Activated naive CD4-positive, alpha-beta T cell treated with anti-CD3 and anti-CD28 coated beads, Interleukin-2, amount 50 U/mL, for 16 hours (primary cell): Measurements from ENCODE around the gene CYB5D1.

Experiments used
- DNase-seq: peaks from one replicate; pipeline ENCODE4 v3.0.0-alpha.2; 2020

CYB5D1 gene

DNA sequence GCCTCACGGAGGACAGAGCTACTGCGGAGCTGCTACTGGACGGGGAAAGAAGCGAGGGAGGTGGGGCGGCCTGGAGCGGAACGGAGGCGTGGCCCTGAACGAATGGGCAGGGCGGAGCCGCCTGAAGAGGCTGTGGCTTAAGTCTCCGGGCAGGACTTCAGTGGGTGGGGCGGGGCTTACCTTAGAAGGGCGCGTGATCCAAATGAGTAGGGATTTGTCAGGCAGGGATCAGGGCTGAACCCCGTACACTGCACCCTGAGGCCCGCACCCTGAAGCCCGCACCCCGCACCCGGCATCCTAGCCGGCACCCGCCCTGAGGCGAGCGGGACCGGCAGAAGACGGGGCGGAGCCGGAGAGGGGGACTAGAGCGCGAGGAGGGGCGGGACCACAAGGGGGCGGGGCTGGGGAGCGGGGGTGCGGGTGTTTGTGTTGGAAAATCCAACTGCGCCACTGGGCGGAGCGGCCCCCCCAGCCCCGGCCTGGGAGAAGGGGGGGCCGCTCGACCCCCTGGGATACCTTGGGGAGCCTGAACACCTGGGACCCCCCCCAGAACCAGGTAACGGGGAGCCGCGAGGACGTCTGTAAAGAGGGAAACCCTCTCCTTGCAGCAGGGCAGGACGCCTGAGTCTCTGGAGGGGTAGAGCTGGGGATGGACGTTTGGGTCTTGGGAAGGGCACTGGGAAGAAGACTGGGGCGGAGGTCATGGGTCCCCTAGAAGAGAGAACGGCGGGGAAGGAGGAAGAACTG lies 23.8 kb upstream of the CYB5D1 start, which contains the start of gene KDM6B:
Gene KDM6B, plus strand, starts transcription at position 423 of the 747 bp plus-strand sequence. CDS start 11,338 bp downstream, outside the sequence.
- DNase-seq, result peak; percentile 88

DNA sequence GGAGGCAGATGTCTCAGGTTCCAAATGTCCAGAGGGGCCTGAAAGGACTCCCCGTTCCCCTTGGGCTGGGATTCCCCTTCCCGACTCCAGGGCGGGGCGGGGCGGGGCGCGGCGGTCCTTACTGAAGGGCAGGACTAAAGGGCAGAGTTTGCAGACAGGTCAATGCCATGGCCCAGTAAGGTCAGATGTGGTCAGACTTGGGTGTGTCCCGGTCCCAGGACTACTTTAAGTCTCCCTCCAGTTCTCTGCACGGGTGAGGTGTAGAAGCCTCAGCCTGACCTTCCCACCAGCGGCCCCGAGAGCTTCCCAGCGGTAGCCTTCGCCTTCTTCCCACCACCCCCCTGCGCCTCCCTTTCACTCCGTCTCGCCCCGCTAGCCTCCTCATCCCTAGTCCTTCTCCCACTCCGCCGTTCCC lies 23.3 kb upstream of the CYB5D1 start:
- no peak for DNase-seq

DNA sequence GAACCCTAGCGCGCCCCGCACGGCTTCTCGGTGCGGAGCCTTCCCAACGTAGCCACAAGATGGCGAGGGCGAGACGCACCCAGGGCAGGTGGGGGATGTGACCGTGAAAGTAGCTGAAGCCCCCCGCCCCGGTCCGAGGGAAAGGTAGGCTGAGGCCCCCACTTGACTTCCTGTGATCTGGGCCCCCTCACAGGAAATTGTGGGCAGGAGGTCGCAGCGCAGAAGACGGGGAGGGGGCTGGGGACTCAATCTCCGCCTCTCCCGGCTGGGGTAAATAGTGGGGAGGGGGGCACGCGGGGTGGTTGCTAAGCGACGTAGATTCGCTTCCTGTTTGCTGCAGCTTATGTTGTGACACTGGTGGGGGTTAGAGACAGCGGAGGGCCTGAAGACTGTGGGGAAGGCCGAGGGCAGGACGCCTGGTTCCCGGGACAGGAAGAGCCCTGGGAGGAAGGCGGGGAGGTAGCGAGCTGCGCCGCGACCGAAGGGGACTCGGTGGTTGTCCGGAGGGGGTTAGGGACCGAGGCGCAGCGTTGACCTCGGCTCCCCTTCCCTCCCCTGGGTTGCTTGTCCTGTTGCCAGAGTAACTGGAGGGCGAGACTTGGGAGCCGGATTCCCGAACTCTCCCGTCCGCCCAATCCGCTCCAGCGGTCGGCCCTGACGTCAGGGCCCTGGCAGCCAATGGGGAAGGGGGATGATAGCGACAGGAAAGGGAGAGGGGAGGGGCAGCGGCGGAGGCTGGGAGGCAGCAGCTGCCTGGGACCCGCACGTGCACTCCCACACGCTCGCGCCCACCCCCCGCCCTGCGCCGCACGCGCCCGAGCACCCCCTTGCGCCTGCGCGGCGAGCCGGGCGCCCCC lies 22.6 kb upstream of the CYB5D1 start:
- peak; percentile 91 for DNase-seq

DNA sequence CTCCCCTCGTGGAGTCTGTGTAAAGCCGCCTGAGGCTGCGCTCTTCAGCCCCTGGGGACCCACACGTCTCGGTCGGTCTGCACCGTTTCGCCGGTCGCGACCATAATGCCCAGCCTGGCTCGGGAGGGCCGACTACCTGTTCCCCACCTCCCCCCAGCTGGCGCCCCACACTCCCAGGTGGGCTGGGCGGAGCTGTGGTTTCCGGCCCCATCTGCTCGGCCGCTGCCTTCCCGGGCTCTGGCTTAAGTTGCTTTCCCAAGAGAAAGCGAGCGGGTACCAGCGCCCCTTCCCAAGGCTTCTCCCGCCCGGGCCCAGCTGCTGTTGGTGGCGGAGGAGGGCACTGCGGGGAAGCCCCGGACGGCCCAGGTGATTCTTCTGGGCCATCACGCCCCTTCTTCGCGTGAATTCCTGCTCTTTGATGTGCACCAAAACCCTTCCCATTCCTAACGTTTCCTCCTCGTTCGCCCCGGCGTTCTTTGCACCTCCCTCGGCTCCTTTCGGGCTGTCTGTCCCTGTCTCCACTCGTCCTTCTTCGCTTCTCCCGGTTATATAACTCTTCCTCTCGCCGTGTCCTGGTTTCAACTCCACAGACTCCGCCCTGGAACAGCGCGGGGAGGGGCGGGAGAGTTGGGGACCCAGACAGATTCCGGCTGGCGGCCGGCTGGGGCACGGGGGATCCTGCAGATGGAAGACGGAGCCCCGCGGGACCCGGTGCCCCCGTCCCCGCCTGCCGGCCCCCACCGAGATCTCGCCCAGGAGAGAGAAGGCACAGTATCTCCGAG lies 21.8 kb upstream of the CYB5D1 start:
- peak; percentile 48 for DNase-seq

DNA sequence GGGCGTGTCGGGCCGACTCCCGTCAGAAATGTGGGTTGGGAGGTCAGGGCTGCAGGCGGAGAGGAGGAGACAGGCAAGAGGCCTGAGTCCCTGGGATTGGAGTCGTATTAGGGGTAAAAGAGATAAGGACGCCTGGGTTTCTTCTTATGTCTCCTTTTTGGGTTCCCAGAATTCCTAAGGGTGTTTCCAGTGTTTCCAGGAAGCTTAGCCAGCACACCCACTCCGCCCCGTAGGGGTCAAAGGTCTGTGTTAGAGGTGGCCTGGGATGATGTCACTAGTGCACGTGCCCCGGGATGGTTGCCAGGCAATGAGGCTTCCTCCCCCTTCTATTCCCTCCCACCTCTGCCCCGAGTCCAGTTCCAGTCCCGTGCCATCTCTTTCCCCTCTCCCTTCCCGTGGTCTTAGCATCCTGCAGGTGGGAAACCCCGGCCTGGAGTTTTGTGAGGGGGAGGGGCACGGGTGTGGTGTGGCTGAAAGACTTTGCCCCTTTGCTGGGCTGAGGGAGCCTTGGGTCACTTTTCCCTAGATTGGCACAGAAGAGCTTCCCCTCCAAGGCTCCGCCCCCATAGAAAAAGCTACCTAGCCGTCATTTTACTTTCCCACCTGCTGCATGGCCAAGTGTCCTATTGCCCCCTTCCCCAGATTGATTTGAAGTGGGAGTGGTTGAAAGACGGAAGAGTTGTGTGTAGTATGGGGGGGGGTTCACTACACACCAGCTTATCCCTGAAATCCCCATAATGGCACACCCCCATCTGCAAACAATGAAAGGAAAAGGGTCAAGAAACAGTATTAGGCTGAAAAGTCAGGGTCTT lies 21.0 kb upstream of the CYB5D1 start:
- peak; percentile 69 for DNase-seq

DNA sequence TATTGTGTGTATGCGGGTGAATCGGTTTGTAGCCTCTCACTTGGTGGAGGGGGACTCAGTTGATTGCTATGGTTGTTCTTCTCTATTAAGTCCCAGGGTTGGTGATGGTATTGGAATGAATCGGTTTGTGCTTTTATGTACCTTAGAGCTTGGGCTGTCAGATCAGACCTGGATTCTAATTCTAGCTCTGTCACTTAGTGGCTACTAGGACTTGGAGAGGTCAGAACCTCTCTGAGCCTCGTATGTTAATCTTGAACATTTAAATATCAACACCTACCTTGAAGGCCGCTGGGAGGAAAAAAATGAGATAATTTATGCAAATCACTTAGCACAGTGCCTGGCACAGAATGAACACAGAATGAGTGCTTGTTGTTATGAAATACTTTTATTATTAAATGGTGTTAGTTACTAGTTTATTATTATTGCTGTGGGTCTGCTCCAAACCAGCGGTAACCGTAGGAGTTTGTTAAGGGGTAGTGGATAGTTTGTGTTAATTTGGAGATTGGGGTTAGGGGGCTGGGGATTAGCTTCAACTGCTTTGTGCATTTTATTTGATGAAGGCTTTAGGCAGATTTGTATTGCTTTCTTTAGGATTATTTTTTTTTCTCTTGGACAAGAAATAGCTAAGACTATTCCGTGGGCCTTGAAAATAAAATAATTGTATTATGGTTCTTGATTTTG lies 20.3 kb upstream of the CYB5D1 start:
- DNase-seq, result no peak

DNA sequence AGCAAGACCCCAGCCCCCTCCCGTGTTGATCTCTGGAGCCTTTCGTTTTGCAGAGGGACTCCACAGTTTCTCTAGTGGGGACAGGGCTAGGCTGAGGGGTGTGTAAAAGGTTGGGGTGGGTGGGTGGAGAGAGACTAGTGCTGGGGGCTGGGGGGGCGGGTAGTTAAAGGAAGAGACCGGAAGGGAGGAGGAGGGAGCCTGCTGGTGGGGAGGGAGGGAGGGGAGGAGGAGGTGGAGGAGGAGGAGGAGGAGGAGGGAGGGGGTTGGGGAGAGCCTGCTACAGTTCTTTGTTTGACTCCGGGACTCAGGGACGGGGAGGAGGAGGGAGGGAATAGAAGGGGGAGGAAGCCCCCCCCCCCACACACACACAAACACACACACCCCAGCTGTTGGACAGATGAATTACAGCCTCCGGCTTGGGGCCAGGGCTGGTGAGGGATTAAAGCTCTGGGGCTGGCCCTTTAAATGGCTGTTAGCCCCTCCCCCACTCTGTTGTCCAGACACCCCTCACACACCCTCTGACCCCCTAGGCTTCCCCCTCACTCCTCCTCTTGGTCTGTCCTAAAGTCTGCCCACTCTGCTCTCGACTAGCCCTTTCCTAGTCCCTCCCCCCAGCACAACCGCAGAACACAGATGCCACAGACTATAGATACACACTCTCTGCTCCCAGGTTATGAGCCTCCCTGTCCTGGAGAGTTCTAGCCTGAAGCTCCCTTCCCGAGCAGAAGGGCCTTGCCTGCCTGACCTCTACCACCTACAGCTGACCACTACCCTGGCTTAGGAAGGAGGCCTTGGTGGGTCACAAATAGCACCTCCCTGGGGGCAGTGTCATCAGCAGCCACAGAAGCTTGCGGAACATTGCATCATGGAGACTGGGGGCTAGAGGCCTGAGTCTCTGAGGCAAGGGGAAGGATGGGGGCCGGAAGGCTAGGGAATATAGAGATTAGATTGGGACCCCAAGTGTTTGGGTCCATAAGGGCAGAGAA lies 19.4 kb upstream of the CYB5D1 start:
- DNase-seq, result no peak

DNA sequence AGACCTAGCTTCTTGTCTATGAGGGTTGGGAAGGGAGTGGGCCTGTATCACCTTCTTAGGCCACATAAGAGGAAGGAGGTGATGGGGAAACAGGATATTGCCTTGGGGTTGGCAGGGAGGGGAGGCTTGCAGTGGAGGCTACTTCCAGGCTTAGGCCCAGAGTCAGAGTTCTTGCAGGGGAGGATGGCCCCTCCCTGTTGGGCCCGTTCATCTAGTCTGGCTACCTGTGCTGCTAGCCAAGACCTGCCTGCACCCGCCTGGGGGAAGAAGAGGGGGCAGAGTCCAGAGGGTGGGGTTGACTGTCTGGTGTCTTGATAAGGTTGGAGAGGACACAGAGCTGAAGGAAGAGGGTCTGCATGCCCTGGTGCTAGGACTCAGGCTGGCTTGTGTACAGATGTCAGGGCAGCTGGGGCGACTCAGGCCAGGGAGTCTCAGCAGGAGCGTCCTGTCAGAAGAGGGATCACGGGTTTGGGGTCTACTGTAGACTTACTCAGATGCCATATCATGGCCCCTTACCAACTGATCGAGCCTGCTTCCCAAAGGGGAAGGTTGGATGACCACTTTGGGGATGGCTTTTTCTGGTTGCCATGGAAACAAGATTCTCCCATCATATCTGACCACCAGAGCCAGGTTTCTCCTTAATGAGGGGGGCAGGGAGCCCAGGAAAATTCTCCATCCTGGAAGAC lies 18.5 kb upstream of the CYB5D1 start:
- DNase-seq, result no peak

DNA sequence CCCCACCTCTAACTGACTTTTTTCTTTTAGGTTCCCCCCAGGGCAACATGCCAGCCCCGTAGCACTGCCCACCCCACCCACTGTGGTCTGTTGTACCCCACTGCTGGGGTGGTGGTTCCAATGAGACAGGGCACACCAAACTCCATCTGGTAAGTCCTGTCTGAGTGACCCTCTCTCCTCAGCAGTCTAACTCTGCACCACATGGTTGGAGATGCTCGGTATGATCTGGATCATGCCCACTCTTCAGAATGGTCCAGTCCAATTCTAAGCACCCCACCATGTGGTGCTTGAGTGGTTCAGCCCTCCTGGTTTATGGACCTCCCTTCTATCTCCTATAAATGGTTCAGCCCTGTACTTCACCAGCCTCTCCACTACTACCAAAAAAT lies 17.9 kb upstream of the CYB5D1 start:
- DNase-seq, result no peak

DNA sequence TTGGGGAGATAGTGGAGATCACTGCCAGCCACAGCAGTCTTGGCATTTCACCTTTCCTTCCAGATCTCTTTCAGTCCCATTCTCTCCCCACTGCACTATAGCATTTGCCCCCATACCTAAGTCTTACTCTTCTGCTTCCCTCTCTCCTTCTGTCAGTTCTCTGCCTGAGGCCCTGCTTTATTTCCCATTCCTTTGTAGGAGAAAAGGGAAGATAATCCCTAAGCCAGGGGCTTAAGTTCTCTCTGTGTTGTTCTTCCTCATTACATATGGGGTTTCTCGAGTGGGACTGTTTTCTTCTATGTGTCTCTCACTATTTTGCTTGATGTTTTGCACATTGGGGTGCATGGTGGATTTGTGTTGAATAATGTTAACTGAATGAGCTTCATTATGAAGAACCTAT lies 17.4 kb upstream of the CYB5D1 start:
- no peak for DNase-seq

DNA sequence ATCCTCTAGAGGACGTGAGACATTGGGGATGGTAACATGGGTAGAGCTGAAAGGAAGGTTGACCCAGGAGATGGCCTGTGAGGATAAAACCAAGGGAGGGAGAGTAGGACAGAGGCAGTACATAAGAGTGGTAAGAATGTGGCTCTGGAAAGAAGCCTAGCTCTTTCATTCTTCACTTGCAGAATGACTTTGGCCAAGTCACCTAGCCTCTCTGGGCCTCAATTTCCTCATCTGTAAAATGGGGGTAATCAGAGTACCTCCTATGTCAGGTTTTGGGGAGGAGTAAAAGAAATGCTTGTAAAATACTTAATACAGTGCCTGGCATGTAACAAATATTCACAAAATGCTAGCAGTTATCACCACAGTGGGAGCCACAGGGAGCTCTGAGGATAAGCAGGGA lies 16.9 kb upstream of the CYB5D1 start:
- no peak for DNase-seq

DNA sequence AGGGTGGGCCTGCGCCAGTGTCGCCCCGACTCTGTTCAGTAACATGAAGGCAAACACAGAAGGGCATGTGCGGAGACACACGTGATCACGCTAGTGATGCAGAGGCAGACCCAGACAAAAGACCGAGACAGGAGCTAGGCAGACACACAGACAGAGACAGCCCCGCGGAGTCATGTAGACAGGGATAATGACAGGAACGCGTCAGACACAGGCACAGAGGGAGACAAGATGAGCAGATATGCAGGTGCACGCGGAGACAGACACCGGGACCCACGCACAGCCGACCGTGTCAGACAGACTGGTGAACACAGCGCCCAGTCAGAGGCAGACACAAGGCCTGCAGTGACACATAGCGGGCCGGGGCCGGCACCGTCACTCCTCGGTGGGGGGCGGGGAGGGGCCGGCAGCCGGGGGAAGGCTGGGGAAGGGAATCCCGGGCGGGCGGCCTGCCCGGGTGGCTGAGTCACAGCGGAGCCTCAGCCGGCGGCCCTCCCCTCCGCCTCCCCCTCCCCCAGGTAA lies 16.3 kb upstream of the CYB5D1 start:
- peak; percentile 95 for DNase-seq

DNA sequence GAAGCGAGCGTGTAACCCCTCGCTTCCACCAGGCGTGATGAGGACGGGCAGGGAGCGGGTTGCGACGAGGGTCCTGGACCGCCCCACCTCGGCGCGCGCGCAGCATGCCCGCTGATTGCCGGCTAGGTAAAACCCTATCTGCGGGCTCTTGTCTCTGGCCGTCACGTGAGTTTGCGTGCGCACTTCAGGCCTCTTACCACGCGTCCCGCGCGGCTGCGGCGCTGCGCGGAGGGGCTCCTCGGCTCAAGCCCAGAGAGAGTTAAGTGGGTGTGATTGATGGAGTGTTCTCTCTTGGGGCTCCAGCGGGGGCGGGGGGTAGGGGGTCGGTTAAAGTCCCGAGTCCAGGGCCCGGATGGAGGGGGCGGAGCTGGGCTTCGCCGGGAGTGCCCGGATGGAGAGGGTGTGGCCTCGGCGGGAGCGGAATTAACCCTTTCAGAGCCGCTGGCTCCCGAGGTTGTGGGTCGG lies 15.9 kb upstream of the CYB5D1 start:
- DNase-seq, result peak; percentile 85

DNA sequence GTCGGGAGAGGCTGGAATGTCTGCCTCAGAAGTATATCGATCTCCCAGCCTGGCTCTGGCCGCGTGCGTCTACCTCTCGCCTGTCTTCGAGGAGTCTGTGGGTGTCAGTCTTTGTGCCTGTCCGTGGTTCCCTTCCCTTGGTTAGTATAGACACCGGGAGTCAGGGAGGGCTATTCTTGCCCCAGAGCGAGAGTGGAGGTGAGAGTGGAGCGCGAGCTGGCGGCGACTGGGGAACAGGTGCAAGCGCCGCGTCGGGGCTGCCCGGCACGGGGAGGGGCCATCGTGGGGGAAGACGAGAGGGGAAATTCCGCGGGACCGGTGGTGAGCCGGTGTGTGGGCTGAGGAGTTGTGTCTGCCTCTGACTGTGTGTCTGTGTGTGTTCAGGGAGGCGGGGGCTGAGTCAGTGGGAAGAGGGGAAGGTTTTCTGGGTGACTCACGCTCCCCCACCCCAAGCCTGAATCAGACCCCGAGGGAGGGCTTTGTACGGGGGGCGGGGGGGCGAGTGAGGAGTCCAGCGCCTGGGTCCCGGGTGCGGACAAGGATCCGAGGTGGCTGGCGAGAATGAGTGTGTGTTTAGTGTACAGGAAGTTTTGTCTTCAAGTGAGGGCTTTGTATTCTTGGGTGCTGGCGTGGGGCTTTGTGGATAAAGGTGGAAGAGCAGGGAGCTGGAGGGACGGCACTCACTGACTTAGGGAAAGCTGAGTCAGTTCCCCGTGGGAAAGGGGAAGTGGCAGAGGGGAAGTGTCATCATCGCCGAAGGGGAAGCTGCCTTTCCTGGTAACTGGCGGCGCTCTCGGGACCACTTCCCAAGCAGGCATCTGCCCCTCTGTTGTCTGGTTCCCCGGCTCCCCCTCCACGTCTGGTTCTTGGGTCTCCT lies 15.2 kb upstream of the CYB5D1 start:
- peak; percentile 98 for DNase-seq

DNA sequence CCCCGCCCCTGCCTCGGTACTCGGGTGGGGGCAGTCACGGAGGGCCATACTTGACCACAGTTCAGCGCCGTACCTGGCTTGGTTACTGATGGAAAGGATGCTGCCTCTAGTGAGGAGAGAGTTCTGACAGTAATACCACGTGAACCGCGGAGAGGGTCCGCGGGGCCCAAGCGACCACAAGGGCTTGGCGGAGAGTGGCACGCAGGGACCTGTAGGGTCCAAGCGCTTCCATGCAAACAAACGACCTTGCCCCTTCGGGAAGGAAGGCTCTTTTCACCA lies 14.6 kb upstream of the CYB5D1 start:
- no peak for DNase-seq

DNA sequence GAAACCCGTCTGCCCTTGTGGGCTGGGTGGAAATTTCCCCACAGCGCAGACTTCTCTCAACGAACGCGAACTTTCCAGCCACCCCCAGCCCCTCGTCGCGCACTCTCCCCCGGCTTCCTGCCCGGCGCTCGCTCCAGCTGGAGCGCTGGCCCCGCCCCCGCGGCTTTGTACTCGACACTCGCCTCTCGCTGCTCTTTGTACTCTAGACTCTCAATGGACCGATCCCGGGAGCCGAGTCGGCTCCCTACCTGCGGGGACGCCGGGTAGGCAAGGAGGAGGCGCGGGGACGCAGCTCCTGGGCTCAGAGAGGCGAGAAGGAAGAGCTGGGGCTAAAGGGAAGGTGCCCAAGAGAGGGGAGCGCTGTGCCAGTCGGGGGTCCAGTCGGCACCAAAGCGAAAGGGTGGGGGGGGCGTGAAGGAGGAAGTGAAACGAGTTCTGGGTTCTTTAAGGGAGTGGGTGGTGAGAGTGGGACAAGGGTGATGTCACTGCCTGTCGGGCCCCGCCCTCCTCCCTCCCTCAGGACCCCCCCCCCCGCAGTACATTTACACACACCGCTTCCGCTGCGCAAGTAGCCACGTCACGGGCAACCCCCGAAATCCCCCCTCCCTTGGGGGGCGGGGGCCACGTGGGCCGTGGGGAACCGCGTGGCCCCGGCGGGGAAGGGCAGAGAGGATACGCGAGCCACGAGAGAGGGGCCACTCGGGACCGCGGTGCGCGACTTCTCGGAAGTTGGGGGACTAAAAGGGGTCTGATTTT lies 14.1 kb upstream of the CYB5D1 start:
- peak; percentile 91 for DNase-seq

DNA sequence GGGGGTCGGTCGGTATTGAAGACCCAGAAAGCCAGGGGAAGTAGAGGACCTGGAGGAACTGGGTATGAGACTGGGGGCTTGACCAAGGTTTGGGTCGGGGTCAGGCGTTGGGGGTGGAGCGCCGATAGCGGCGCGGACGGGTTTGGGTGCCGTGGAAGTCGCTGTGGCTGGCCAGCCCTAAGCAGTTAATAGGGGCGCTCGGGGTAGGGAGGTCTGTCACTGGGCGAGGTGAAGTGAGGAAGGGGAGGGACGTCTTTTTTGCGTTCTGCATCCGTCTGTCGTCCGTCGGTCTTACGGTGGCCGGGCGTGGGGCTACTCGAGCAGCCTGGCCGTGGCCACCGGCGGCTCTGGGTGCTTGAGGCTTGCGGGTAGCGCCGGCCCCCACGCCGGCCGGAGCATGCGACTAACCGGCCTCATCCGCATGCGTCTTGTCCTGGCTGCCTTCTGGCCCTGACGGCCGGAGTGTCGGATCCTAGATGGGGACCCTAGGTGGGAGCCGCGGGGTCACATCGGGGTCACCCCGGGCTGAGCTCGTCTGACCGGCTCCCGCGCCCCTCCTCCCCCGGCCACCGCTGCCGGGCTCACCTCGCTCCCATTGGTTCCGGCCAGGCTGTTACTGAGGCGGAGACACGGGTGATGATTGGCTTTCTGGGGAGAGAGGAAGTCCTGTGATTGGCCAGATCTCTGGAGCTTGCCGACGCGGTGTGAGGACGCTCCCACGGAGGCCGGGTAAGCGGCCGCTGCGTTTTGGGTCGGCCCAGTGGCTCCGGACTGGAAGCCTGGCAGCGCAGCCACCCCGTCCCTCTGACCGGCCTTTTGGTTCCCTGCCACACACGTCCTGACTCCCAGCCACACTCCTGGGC lies 13.3 kb upstream of the CYB5D1 start:
- peak; percentile 84 for DNase-seq
